Inflammatory macrophage (primary cell): ENCODE results near the gene HMCN2.

ENCODE experiments used
- DNase-seq, 2 donors: peaks; one replicate each; pipeline ENCODE4 v3.0.0-alpha.2; 2020 to 2022

Gene HMCN2

GRCh38 chr9:130476151-130476730 lies 210.7 kb downstream of the HMCN2 start:
- no peak for DNase-seq

GRCh38 chr9:130477564-130477963 lies 212.0 kb downstream of the HMCN2 start:
- DNase-seq, result no peak

- DNase-seq, result no peak
These were observed 212.6 kb downstream of the HMCN2 start for GRCh38 chr9:130478152-130478551.

- DNase-seq, result no peak
These were observed 213.4 kb downstream of the HMCN2 start for GRCh38 chr9:130478736-130479575.

GRCh38 chr9:130479587-130479986 lies 214.0 kb downstream of the HMCN2 start:
- DNase-seq, result no peak

GRCh38 chr9:130480673-130481072 lies 215.1 kb downstream of the HMCN2 start:
- DNase-seq, result no peak

GRCh38 chr9:130482463-130482862 lies 216.9 kb downstream of the HMCN2 start:
- DNase-seq, result no peak

- no peak for DNase-seq
These were observed 217.9 kb downstream of the HMCN2 start for GRCh38 chr9:130483371-130483971.
